Measurements from ENCODE around the gene DNAH1.
"Not testable (repeated sequence)": the region's sequence is repeated elsewhere in the genome, so short reads cannot be mapped to it uniquely, and the experiment has no call there.

The DNAH1 gene

DNA sequence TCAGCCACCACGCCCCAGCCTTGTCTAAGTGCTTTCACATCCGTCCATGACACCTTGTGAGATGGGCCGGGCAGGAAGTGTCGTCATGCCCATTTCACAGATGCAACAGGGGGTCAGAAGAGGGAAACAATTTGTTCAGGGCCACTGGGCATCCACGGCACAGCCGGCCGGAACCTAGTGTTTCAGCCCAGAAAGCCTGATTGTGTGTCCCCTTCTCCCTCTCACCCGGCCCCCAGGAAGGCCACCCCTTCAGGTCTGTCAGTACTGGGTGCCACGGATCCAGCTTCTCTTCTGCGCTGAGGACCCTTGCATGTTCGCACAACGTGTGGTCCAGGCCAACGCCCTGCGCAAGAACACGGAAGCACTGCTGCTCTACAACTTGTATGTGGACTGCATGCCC is 15.8 kb downstream of the DNAH1 start:
- H3K27ac ChIP-seq = no peak overlapping the region
- TF ChIP-seq CTCF (conservative IDR thresholded peaks at IDR 0.05) = no peak

- TF ChIP-seq CTCF (conservative IDR thresholded peaks at IDR 0.05) = no peak
- peak overlapping the region; percentile 32 for H3K27ac ChIP-seq
Observed at GRCh38 chr3:52333869-52334557, 17.9 kb downstream of the DNAH1 start.

DNA sequence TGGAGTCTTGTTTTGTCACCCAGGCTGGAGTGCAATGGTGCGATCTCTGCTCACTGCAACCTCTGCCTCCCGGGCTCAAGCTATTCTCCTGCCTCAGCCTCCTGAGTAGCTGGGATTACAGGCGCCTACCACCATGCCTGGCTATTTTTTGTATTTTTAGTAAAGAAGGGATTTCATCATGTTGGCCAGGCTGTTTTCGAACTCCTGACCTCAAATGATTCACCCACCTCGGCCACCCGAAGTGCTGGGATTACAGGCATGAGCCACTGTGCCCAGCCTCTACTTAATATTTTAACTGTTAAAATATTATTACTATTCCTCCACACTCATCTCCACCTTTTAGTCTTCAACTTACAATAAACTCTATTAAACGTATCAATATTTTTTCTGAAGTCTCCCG is 22.0 kb downstream of the DNAH1 start:
- H3K27ac ChIP-seq = not testable (repeated sequence)

GRCh38 chr3:52339612-52340011 is 23.5 kb downstream of the DNAH1 start:
- peak overlapping the region; percentile 16; the same call in 1 of the 2 replicates for H3K27ac ChIP-seq
- TF ChIP-seq CTCF (conservative IDR thresholded peaks at IDR 0.05) = peak; percentile 86

GRCh38 chr3:52341123-52341522 is 25.0 kb downstream of the DNAH1 start:
- no peak for TF ChIP-seq CTCF (conservative IDR thresholded peaks at IDR 0.05)
- no peak overlapping the region for H3K27ac ChIP-seq

- no peak for TF ChIP-seq CTCF (conservative IDR thresholded peaks at IDR 0.05)
- H3K27ac ChIP-seq = no peak overlapping the region
Observed at GRCh38 chr3:52343946-52344600, 28.0 kb downstream of the DNAH1 start.

GRCh38 chr3:52345521-52346109 is 29.5 kb downstream of the DNAH1 start:
- no peak for TF ChIP-seq CTCF (conservative IDR thresholded peaks at IDR 0.05)
- no peak overlapping the region for H3K27ac ChIP-seq
